NCI-H2196 treated with DMSO at 0.1 percent for 48 hours (cell line): ENCODE measurements around the gene SERPING1.
A peak's percentile ranks its signal among the peaks of the same experiment; 100 is the strongest.

Experiments used
- DNase-seq: peaks from one replicate; lab custom pipeline; 2025; ENCODE audit not compliant: unreplicated experiment; lab: John Stamatoyannopoulos, UW

Gene SERPING1

DNA sequence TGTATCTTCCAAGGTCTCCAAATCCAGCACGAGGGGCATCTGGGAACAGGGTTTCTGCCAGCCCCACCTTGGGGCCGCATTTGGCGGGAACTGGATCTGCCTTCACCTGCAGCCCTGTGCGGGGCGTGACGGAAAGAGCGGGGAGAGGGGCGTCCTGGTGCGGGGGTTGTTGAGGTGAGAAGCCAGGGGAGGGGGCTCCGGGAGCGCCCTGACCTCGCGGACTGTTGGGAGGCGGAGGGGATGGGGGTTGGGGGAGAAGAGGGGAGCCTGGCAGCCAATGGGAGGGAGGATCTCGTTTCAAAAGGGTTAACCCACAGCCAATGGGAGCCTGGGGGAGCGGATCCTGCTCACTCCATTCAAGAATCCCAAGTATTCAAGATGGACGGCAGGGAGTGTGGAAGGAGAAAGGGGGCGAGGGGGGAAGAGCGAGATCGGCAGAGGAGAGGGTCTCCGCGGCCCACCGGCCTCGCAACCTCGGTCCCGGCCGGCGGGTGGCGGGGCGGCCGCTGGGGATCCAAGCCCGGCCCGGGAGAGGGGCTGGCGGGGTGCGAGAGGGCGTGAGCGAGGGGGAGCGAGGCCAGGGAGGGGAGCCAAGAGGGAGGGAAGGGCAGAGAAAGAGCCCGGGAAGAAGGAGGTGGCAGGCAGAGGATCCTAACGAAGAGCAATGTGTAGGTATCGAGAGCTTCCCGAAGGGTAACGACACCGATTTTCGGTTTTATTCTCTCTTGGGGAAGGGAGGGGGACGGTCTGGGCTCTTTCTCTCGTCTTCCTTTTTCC, 40.7 kb downstream of the SERPING1 start:
- peak; percentile 52 for DNase-seq

DNA sequence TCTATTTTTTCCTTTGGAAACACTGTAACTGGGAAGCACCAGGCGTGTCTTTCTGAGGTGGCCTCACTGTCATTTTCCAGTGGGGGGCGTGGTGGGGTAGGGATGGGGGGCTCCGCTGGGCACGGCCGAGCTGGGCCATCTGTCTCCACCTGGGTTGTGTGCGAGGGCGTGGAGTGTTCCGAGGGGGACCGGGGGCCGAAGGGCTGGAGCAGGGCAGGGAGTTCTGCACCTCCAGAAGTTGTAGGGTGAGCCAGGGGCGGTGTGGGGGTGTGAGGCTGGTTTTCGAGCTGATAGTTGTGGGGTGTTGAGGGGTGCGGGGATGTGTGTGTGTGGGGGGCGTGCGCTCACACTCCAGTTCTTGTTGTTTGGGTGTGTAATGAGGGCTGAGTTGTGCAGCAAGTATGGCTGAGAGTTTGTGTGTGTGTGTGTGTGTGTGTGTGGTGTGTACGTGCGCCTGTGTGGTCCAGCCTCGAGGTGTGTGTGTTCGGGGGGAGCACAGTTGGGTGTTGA, 41.4 kb downstream of the SERPING1 start:
- no peak for DNase-seq

DNA sequence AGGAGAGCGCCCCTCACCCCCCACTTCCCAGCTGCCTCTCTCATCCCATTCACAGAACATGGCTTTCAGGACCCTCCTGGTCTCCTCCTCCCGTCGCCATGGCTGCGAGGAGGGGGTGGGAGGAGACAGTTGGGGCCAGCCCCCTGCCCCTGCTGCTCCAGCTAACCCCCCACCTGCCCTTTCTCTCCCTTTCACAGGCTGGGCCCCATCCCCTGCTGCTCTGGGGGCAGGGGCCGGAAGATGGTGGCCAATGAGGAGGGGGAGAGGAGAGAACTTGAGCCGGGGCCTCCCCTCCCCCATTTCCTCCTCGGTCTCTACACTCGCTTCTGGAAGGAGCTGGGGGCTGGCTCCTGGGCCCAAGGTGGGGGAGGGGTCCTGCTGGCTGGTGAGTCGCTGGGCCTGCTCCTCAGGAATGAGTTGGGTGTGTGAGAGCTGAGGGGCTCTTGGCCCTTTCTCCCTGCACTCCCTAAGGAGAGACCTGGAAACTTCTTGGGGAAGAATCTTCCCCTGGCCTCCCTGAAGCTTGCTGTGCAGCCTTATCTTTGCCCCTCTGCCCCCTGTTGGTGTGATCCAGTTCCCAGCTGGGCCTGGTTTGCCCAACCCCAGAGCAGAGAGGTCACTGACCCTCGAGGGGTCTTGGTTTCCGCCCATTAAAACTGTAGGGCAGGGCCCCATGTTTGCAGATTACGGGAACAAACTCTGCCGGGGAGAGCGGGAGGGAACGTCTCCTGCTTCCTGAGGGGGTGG, 42.0 kb downstream of the SERPING1 start:
- no peak for DNase-seq

DNA sequence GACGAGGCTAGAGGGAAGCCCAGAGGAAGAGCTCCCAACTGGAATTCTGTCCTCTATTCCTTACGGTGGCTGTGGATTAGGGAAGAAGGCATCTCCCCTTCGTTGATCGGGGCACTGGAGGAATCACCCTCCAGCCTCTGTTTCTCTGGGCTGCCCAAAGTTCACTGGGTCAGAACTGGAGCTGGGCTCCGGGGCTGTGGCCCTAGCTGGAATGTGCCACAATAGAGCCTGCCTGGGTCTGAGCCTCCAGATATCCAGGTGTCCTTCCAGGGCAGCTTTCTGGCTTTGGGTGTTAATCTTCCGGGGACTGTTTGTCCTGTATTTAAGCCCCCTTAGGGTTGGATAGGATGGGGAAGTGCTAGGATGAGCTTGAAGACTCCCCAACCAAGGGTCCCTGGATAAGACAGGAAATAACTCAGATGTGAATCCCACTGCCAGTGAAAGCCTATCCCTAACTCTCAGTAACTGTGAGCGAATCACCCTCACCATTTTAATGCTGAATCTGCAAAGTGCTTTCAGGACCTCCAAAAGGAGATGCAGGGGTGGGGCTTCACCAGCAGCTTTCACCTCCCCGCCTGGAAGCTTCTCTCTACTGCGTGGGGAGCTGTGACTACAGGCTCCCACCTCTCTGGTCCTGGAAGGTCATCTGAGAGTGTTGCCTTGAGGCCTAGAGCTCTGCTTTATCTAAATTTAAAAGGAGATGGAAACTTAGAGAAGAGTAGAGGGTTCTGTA, 42.7 kb downstream of the SERPING1 start:
- DNase-seq = no peak

DNA sequence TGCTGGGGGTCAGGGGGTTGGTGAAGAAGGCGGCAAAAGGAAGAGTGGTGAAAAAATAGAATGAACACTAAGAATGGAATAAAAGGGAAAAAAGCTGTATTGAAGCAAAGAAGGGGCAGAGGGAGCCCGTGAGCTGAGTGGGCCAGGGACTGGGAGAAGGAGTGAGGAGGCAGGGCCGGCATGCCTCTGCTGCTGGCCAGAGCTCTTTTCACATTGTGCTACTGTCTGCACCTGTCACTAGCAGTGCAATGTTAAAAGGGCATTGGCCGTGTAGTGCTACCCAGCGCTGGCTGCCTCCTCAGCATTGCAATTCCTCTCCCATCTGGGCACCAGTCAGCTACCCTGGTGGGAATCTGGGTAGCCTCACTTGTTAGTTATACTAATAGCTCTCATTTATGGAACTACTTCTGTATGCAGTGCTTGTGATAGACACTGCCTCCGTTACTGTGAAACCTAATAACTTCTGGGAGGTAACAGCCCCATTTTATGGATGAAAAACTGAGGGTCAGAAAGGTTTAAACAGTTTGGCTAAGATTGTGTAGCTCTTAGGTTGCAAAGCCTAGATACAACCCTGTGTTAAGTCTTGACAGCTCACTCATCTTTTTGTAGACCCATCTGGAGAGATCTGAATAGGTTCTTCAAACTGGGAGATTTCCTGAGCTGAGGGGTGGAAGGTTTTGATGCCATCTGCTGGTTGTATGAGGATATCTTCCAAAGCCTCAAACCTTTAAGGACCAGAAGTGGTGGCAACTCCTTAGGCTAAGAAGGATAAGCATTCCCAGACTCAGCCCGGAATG, 43.7 kb downstream of the SERPING1 start:
- DNase-seq = peak; percentile 28

DNA sequence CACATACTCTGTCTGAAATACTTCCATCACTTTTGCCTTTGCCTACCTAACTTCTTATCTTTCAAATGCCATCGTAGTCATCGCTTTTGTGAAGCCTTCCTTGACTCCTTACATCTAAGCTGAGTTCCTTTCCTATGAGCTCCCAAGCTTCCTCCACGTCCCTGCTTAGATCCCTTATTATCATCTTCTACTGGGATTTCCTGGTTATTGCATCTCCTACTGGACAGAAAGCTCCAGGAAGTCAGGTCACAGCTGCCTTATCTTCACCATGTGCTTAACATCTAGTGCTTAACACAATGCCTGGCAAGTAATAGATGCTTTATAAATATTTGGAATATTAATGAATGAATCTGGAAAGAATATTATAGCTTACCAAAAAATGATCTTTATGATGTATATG, 46.3 kb downstream of the SERPING1 start:
- DNase-seq = no peak

DNA sequence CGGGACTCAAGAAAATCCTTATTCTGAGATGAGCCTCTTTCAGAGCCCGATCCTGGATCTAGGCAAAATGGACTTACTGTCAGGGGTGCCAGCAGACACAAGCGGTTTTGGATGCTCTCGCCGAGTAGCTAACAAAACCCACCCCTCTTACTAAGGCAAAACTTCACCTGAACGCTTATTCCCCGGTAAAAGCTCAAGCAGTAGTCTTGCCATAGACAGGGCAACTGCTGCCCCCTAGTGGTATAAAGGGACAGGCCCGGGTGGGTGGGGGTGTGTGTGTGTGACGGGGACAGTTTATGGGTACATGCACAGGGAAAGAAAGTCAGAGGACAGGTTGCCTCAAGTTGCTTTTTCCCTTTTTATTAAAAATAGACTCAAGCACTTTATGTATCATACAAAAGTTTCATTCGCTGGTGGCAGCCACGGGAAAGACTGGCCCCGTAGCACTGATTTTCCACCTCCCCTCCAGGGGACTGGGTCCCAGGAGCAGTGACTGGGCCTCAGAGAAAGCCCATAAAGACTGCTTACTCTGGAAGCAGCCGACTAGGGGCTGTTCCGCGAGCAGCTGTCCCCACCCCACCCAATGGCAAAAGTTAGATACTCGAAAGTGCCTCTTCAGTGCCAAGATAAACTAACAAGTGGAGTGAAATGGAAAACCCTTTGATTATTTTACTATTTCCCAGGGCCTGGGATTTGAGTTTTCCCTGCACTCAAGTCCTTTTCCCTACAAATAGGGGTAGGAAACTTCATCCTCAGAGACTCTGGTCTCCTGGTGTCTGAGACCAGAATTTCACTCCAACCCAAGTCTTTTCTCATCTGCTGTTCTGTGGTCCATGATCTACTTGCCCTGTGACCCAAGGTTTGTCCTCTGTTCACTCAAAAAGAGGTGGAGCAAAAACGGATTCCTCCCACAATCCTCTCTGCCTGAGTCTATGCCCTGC, 47.5 kb downstream of the SERPING1 start:
- peak; percentile 62 for DNase-seq

DNA sequence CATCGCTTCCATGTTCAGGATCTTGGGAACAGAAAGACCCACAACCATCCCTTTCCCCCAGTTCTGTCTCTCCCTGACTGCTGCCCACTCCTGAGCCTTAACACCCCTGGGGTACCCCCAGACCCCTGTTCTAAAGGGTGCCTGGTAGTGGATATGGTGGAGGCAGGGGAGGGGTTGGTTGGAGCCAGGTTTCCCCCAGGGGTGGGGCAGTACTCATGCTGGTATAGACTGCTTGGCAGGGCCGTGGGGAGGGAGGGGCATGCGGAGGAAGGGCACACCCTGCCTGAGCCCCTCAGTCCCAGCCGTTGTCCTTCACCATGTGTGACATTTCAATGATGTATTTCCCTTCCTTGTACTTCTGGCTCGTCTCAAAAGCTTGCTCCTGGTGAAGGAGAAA, 48.2 kb downstream of the SERPING1 start:
- DNase-seq = no peak

DNA sequence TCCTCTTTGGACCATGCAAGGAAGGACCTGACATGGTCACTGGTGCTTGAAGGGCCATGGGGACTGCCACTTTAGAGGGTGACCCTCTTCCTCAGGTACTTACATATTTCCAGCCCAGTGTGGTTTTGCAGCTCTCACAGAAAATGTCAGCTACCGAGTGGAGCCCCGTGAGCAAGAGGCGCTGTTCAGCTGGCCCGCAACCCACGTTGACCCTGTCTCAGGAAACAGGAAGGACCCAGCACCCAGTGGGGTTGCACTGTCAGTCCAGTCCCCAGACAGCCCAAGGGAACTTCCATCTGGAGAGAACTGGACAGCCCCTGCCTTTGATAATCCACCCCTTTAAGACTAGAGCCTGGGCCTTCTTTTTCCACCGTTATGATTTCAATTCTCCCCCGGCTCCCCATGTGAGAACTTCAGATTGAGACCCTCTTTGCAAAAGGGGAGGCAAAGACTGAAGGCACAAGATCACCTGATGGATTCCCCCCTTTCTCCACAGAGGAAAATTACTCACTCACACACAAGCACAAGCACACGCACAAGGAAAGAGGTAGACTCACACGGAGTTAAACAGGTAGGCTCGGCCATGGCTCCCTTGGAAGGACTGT, 48.8 kb downstream of the SERPING1 start:
- no peak for DNase-seq

DNA sequence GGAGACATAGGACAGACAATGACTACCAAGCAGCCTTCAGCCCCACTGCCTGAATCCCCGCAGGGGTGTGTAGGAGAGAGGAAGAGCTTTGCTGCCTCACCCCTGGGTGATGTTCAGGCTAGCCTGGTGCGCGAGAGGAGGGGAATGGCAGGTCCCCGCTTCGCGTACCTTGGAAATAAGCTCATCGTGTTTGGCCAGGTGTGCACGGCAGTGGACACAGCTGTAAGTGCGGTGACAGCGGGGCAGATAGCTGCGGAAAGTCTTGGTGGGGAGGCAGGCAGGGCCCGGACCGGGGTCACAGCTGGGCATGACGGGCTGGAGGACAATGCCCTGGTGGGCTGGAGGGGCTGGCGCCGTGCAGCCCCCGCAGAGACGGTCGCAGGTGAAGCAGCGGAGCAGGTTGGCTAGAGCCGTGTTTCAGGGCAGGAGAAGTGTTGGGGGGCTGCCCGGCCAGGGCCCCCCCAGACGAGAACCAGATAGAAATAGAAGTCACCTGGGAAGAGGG, 49.4 kb downstream of the SERPING1 start:
- DNase-seq = no peak

DNA sequence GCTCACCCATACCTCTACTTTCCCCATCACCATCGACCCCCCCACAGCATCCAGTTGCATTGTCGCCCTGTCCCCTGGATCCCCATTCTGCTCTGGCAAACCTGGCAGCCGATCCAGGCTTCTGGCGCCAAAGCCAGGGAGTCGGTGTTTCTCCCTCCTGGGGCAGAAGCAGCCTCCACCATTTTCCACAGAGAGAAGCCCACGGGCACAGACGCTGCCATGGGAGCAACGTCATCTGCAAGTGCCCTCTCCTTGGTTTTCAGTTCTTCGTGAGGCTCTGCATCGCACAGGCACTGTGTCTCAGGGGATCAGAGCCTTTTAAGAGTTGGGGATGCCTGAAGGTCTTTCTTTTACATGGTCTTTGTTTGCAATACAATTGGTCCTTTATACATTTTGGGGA, 49.9 kb downstream of the SERPING1 start:
- no peak for DNase-seq

DNA sequence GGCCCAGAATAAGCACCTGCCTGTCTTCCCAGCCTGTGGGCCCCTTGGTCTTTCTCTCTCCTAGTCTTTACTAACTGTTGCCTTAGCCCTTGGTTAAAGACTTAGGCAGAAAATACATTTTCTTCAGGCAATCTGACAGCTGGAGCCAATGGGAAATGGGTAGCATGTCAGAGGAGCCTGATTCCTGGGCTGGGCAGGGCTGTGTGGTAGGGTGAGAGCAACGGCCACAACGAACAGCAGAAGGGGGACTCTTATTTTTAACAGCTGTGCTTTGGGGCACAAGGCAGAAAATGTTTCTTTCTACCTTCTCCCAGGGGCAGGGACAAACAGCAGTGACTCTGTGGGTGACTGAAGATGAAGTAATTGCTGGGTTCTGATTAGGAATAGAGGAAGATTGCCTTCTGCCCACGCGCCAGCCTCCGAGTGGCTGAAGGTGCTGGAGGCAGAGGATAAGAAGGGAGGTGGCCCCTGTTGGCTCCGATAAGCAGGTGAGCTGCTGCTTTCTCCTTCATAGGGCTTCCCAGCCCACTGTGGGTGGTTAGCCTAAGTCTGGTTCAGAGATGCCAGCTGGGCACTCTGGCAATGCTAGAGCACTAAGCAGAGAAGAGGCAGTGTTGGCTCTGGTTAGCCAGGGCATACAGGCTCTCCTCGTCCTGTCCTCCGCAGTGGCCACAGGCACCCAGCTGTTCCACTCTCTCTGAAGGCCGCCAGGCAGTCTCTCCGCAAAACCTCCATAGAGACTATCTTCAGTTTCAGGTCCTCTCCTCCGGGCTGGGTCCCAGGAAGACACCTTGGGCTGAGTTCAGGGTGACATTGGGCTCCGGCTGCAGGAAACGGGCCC, 50.7 kb downstream of the SERPING1 start:
- DNase-seq = no peak

DNA sequence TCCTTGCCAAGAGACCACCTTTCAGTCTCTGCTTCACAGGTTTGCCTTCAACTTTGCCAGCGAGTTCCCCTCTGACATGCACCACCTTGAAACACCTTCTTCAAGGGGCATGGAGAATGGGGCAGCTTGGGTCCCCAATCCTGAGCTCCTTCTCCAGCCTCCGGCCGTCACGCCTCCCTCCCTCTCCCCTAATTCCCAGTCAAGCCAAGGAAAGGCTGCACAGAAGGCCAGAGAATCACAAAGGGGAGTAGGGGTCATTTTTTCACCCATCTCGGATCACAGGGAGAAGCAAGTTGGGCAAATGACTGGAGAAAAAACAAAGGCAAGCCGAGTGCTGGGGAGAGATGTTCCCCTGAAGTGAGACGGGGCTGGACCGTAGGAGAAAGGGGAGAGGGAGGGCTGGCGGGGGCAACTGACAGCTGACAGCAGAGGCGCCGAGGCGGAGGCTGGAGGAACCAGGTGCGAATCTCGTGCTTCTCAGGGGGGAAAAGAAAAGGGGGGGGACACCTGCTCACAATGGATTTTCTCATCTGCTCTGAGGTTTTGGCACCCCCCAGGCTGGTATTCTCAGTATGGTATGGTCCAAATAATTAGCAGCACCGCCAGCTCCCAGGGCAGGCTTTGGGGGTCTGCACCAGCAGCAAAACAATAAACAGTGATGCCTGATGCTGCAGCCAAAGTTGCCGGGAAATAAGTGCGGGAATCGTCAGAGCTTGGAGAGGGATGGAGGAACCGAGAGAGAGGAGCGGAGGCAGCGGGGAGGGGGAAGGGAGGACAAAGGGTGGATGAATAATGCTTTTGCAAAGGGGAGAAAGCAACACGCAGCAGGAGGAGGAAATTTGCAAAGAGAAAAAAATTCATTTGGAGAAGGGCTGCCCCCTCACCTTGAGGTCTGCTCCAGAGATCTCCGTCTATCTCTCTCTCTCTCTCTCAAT, 51.6 kb downstream of the SERPING1 start:
- DNase-seq = no peak

DNA sequence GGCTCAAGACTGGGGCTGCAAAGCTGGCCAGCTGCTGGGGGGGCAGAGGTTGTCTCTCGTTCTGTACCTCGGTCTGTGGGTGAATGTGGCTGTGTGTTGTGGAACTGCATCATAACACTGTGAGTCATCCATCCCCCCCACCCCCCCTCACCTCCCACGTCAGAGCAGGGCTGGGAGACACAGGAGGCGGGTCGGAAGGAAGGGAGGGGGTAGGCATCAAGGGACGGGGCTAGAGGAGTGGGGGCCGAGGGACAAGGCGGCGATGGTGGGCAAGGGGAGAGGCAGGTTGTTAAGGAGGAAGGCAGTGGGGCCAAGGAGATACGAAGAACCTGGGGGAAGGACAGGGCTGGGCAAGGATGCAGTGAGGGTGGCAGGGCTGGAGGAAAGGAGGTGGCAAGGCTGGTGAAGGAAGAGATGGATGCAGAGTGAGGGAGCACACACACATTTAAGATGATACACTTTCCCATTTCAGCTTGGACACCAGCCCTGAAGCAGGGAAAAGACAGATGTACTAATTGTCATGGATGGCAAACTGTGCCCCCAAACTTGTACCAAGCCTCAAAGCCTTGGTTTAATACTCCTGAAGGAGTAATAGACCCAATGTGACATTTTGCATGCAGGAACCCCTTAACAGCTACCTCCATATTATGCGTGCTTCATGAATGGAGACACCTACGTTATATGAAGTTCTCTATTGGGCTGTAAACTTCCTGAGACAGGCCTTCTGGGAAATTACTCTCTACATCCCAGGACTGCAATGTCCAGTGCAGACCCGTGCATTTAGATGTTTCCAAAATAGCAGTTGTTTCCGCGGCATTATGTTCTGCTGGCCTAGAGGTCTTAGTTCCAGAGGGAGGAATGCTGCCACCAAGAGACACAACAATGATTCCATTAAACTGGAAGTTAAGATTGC, 52.6 kb downstream of the SERPING1 start, which contains the start of gene YPEL4:
TSS of gene YPEL4 (minus strand) at position 87 of the 913 bp plus-strand sequence. CDS start 2,805 bp downstream, outside the sequence.
- DNase-seq = no peak

DNA sequence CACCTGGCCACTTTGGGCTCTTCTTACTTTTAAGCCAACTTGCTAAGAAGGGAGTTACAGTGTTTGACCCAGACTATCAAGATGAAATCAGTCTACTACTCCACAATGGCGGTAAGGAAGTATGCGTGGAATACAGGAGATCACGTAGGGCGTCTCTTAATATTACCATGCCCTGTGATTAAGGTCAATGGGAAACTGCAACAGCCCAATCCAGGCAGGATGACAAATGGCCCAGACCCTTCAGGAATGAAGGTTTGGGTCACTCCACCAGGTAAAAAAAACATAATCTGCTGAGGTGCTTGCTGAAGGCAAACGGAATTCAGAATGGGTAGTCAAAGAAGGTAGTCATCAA, 53.2 kb downstream of the SERPING1 start:
- no peak for DNase-seq

DNA sequence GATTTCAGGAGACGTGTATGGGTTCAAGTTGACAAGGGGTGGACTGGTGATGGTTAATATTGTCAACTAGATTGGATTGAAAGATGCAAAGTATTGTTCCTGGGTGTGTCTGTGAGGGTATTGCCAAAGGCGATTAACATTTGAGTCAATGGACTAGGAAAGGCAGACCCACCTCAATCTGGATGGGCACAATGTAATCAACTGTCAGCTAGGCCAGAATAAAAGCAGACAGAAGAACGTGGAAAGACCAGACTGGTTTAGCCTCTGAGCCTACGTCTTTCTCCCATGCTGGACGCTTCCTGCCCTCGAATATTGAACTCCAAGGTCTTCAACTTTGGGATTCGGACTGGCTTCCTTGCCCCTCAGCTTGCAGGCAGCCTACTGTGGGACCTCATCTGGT, 53.9 kb downstream of the SERPING1 start:
- DNase-seq = no peak
